Kidney (tissue), 14 donors: ENCODE measurements around the gene SIRT3. TPM values are rescaled to one million over a fixed set of nuclear protein-coding genes. Genes with fewer than 3 reads are reported as not detected.

Experiments used
- DNase-seq, 5 donors: peaks; one replicate each; pipeline ENCODE4 v3.0.0-alpha.2; 2013 to 2020
- FAIRE-seq: peaks from 2 replicates; lab custom pipeline; 2012; peaks lifted over from hg19 to GRCh38; lab: Jason Lieb, UNC
- H3K27ac ChIP-seq, 2 donors: one replicate each; pipeline ENCODE4 v1.7.0; 2013; ENCODE audit warnings: low read depth in 2 of 2, low read length in 2 of 2, inconsistent platforms in 1 of 2
- H3K27me3 ChIP-seq: one replicate; pipeline ENCODE4 v1.7.1; 2013; ENCODE audit warnings: low read length, inconsistent platforms; ENCODE audit not compliant: control insufficient read depth, insufficient read depth
- H3K36me3 ChIP-seq, 3 donors: one replicate each; pipeline versions ENCODE4 v1.7.0 to v1.7.1; 2013; ENCODE audit warnings: low read length in 3 of 3, control low read depth in 1 of 3, inconsistent platforms in 1 of 3; ENCODE audit not compliant: insufficient read depth in 3 of 3, control insufficient read depth in 2 of 3
- H3K4me1 ChIP-seq, 3 donors: one replicate each; pipeline versions ENCODE4 v1.7.0 to v1.7.1; 2013; ENCODE audit warnings: low read length in 3 of 3, inconsistent platforms in 1 of 3, low read depth in 1 of 3; ENCODE audit not compliant: control insufficient read depth in 2 of 3, insufficient read depth in 2 of 3
- H3K4me3 ChIP-seq, 3 donors: one replicate each; pipeline versions ENCODE4 v1.7.0 to v1.8.1; 2013; ENCODE audit warnings: low read length in 3 of 3, control low read depth in 1 of 3, inconsistent platforms in 1 of 3
- H3K9ac ChIP-seq, 3 donors: one replicate each; pipeline versions ENCODE4 v1.7.0 to v1.7.1; 2013; ENCODE audit warnings: low read length in 3 of 3, control low read depth in 1 of 3, inconsistent platforms in 1 of 3
- H3K9me3 ChIP-seq, 3 donors: one replicate each; pipeline versions ENCODE4 v1.7.0 to v1.7.1; 2013; ENCODE audit warnings: low read length in 3 of 3, control low read depth in 1 of 3, inconsistent platforms in 1 of 3; ENCODE audit not compliant: control insufficient read depth in 2 of 3, insufficient read depth in 1 of 3
- intact Hi-C: fragments of 100-400 bp; cut with DNase I; formaldehyde crosslinking; loops from one replicate; pipeline ENCODE4 v1.11.1; 2022
- polyA plus RNA-seq: library from polyadenylated mRNA; stranded (reverse); fragments of 350-450 nt; fragmentation: Illumina TruSeq; extraction: RNeasy Lipid Tissue Mini Kit (QIAGEN cat#74804); gene quantifications from one replicate; pipeline ENCODE4 v1.2.3, GENCODE V29; 2014; ENCODE audit warnings: low read depth, low replicate concordance; ENCODE audit not compliant: insufficient read depth
- total RNA-seq: library from RNA; stranded (reverse); fragmentation: NEBNext Ultra II Directional; extraction: Animal tissue kit (Norgen Biotek cat#: 25700); gene quantifications from one replicate; pipeline ENCODE4 v1.2.1, GENCODE V29; 2021
- TF ChIP-seq, protein P1 (sequence below): IDR thresholded peaks from 3 replicates; pipeline ENCODE4 v1.5.1; 2012; ENCODE audit warnings: mild to moderate bottlenecking, moderate library complexity, borderline replicate concordance; ENCODE audit not compliant: insufficient read depth; ENCODE audit errors: extremely low read depth
- donor health status: control.
- donor health status: control.
- donor health status: control.
- donor health status: control.
- donor health status: control.
- donor health status: DM: yes; HTN: yes; CAD: no.
- donor health status: Normal renal cell carcinoma (clear cell type).

SIRT3 gene
- total and polyA plus RNA-seq, 2 donors from 2014 or later: 28.3 to 28.7 TPM

DNA sequence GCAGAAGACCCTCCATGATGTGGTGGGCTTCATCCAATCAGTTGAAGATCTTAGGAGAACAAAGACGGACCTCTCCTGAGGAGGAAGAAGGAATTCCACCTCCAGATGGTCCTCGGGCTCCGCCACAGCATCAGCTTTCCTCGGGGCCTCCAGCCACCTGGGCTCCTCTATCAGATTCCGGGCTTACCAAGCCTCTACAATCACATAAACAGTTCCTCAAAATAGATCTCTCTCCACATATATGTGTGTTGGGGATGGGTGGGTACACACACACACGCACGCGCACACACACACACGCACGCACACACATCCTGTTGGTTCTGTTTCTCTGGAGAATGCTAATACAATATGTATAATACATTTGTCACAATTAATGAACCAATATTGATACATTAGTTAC lies 23.3 kb upstream of the SIRT3 start:
- no peaks in the 10 kb centered on the region for H3K4me1 ChIP-seq
- FAIRE-seq: no peak

DNA sequence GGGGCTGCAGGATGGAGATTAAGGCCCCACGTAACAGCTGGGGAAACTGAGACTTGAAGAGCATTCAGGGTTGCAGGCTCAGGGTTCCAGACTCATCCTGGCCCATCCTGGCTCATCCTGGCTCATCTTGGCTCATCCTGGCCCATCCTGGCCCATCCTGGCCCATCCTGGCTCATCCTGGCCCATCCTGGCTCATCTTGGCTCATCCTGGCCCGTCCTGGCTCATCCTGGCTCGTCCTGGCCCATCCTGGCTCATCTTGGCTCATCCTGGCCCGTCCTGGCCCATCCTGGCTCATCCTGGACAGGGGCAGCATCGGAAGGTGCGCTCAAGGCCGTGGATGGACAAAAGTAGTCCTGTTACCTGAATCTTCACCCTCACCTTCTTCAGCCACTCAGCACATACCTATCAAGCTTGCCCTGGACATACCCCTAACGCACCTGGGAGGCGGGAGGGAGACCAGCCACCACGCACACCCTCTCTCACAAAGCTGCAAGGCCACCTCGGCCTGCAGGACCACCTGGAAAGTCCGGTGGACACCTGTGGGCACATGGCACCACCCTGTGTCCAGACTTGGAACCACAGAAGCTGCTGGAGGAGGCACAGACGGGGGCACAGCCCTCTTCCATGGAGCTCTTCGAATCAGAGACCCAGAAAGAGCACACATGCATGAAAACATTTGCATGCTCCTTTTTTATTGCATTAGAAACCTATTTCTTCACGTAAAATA lies 21.8 kb upstream of the SIRT3 start:
- Histone ChIP-seq H3K4me1 (no peaks in the 10 kb centered on the region), H3K9ac (no peak overlapping the region), H3K27ac (no peak overlapping the region), H3K9me3 (peaks cover 0 to 1% (median 0%) of the 10 kb centered on the region in 3 donors), H3K4me3 (no peak overlapping the region), H3K36me3 (peaks cover 0 to 8% (median 0%) of the 10 kb centered on the region in 3 donors), H3K27me3 (no peaks in the 10 kb centered on the region)
- DNase-seq: peak in 1 of 5 donors; percentile 41
- TF ChIP-seq, protein P1, sequence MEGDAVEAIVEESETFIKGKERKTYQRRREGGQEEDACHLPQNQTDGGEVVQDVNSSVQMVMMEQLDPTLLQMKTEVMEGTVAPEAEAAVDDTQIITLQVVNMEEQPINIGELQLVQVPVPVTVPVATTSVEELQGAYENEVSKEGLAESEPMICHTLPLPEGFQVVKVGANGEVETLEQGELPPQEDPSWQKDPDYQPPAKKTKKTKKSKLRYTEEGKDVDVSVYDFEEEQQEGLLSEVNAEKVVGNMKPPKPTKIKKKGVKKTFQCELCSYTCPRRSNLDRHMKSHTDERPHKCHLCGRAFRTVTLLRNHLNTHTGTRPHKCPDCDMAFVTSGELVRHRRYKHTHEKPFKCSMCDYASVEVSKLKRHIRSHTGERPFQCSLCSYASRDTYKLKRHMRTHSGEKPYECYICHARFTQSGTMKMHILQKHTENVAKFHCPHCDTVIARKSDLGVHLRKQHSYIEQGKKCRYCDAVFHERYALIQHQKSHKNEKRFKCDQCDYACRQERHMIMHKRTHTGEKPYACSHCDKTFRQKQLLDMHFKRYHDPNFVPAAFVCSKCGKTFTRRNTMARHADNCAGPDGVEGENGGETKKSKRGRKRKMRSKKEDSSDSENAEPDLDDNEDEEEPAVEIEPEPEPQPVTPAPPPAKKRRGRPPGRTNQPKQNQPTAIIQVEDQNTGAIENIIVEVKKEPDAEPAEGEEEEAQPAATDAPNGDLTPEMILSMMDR: no peak
- no peak for FAIRE-seq
- intact Hi-C loops: no loop called here

More for the DNA sequence above, 23.3 kb upstream of the SIRT3 start:
- H3K9me3 ChIP-seq: peaks cover 0 to 1% (median 0%) of the 10 kb centered on the region in 3 donors
- no peak for DNase-seq
- no peaks in the 10 kb centered on the region for H3K36me3 ChIP-seq
- H3K9ac ChIP-seq: no peak overlapping the region
- intact Hi-C loops: no loop called here
- H3K4me3 ChIP-seq: no peak overlapping the region
- TF ChIP-seq, protein P1: no peak
- H3K27me3 ChIP-seq: no peaks in the 10 kb centered on the region
- H3K27ac ChIP-seq: no peak overlapping the region

DNA sequence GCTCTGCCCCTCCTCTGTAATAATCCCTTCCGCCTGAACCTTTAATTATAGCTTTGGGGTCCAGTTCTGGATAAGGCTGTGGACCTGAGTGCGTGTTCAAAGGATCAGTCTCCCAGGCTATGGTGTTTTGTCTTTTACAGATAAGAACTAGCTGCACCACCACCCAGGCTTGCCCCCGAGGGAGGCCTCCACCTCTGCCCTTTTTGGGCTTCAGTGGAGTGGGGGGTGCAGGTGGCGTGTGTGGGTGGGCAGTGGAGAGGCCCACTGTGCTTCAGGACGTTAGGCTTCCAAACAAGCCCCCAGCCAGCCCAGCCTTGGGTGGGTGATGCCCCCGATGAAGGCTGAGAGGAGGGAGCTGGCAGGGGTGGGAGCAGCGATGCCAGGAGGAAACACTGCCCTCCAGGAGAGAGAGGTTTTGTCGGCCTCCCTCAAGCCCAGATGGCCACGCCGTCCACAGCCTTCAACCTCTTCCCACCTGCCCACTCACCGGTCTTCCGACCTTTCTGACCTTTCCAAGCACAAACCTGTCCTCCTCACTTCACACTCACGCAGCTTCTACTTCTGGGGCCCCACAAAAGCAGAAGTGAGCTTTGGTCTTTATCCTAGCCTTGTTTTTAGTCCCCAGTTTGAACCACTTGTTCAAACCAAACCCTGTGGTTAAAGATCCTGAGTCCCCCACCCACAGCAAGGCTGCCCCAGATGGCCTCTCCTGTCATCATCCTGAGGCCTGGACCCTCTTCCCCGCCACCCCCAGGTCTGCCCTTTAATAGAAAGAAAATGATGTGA lies 21.0 kb upstream of the SIRT3 start:
- intact Hi-C loops: no loop called here
- Histone ChIP-seq H3K4me3 (no peak overlapping the region), H3K27me3 (no peaks in the 10 kb centered on the region), H3K36me3 (peaks cover 0 to 11% (median under 1%) of the 10 kb centered on the region in 3 donors), H3K9ac (no peak overlapping the region), H3K27ac (no peak overlapping the region), H3K9me3 (peaks cover 0 to 1% (median 0%) of the 10 kb centered on the region in 3 donors), H3K4me1 (no peaks in the 10 kb centered on the region)
- no peak for FAIRE-seq
- TF ChIP-seq, protein P1: no peak
- no peak for DNase-seq
